Left ventricle myocardium inferior (tissue), 1 donor: ENCODE results near the gene PPP2R2C. TPM values are rescaled to one million over a fixed set of nuclear protein-coding genes. Genes with fewer than 3 reads are reported as not detected.

Source experiments
- DNase-seq: peaks from one replicate; pipeline ENCODE4 v3.0.0-alpha.2; 2020
- H3K27ac ChIP-seq: fragments of 200-600 bp; replicated peaks from 2 replicates; pipeline ENCODE4 v1.8.0; 2021
- H3K27me3 ChIP-seq: fragments of 200-600 bp; 2 replicates; pipeline ENCODE4 v1.8.0; 2021; ENCODE audit warnings: low read depth
- H3K36me3 ChIP-seq: fragments of 200-600 bp; 2 replicates; pipeline ENCODE4 v1.8.0; 2021
- H3K4me1 ChIP-seq: fragments of 200-600 bp; 2 replicates; pipeline ENCODE4 v1.8.0; 2021
- H3K4me3 ChIP-seq: fragments of 200-600 bp; 2 replicates; pipeline ENCODE4 v1.8.0; 2021; ENCODE audit warnings: mild to moderate bottlenecking, moderate library complexity
- H3K9me3 ChIP-seq: fragments of 200-600 bp; replicated peaks from 2 replicates; pipeline ENCODE4 v1.8.0; 2021
- CTCF ChIP-seq: fragments of 200-600 bp; IDR thresholded peaks from 2 replicates; pipeline ENCODE4 v1.8.0; 2021; ENCODE audit warnings: antibody characterized with exemption, mild to moderate bottlenecking, borderline replicate concordance
- intact Hi-C: fragments of 100-400 bp; cut with micrococcal nuclease; formaldehyde crosslinking; loops from one replicate; pipeline ENCODE4 v1.11.0; 2022
- total RNA-seq: library from RNA; stranded (reverse); fragmentation: NEBNext Ultra II Directional; extraction: Animal tissue kit (Norgen Biotek cat#: 25700); gene quantifications from one replicate; pipeline ENCODE4 v1.2.1, GENCODE V29; 2021
- donor health status: DM: no; HTN: yes; CAD: no; lungs with severe emphysema.

PPP2R2C gene
- total RNA-seq, 1 donor from 2014 or later: 9.7 TPM

GRCh38 chr4:6504900-6505496, 32.6 kb upstream of the PPP2R2C start:
- Histone ChIP-seq H3K4me1 (no peaks in the 10 kb centered on the region), H3K27me3 (peaks cover 21% of the 10 kb centered on the region), H3K36me3 (no peaks in the 10 kb centered on the region), H3K4me3 (no peak overlapping the region), H3K9me3 (peaks cover 34% of the 10 kb centered on the region), H3K27ac (no peak overlapping the region)
- no peak for TF ChIP-seq CTCF
- DNase-seq: no peak
- intact Hi-C loops: no loop called here

GRCh38 chr4:6502747-6503465, 30.5 kb upstream of the PPP2R2C start:
- Histone ChIP-seq H3K27ac (no peak overlapping the region), H3K9me3 (peaks cover 34% of the 10 kb centered on the region), H3K36me3 (no peaks in the 10 kb centered on the region), H3K4me3 (no peak overlapping the region), H3K4me1 (no peaks in the 10 kb centered on the region), H3K27me3 (peaks cover 39% of the 10 kb centered on the region)
- DNase-seq: no peak
- no peak for TF ChIP-seq CTCF
- intact Hi-C loops: no loop called here

- intact Hi-C loops: no loop called here
Observed at GRCh38 chr4:6502147-6502546, 29.7 kb upstream of the PPP2R2C start.

GRCh38 chr4:6501171-6501570, 28.8 kb upstream of the PPP2R2C start:
- Histone ChIP-seq H3K36me3 (no peaks in the 10 kb centered on the region), H3K4me1 (no peaks in the 10 kb centered on the region), H3K9me3 (peaks cover 26% of the 10 kb centered on the region), H3K27ac (no peak overlapping the region), H3K27me3 (peaks cover 39% of the 10 kb centered on the region), H3K4me3 (no peak overlapping the region)
- no peak for TF ChIP-seq CTCF
- DNase-seq: no peak
- intact Hi-C loops: no loop called here

More at GRCh38 chr4:6502147-6502546, 29.7 kb upstream of the PPP2R2C start:
- Histone ChIP-seq H3K27me3 (peaks cover 39% of the 10 kb centered on the region), H3K27ac (no peak overlapping the region), H3K4me3 (no peak overlapping the region), H3K9me3 (peaks cover 34% of the 10 kb centered on the region), H3K4me1 (no peaks in the 10 kb centered on the region), H3K36me3 (no peaks in the 10 kb centered on the region)
- no peak for DNase-seq
- no peak for TF ChIP-seq CTCF

- Histone ChIP-seq H3K27ac (no peak overlapping the region), H3K9me3 (peaks cover 21% of the 10 kb centered on the region), H3K36me3 (no peaks in the 10 kb centered on the region), H3K27me3 (peaks cover 40% of the 10 kb centered on the region), H3K4me3 (no peak overlapping the region), H3K4me1 (no peaks in the 10 kb centered on the region)
- DNase-seq: no peak
- intact Hi-C loops: no loop called here
- no peak for TF ChIP-seq CTCF
Observed at GRCh38 chr4:6500481-6501140, 28.2 kb upstream of the PPP2R2C start.
